IPS-NIHi7 (cell line): ENCODE measurements around the gene WDR20.
"Not testable (repeated sequence)": the region's sequence is repeated elsewhere in the genome, so short reads cannot be mapped to it uniquely, and the experiment has no call there.

ENCODE experiments used
- DNase-seq: peaks from one replicate; pipeline ENCODE4 v3.0.0; 2012; ENCODE audit warnings: mixed read lengths; ENCODE audit errors: extremely low spot score

Gene WDR20

DNA sequence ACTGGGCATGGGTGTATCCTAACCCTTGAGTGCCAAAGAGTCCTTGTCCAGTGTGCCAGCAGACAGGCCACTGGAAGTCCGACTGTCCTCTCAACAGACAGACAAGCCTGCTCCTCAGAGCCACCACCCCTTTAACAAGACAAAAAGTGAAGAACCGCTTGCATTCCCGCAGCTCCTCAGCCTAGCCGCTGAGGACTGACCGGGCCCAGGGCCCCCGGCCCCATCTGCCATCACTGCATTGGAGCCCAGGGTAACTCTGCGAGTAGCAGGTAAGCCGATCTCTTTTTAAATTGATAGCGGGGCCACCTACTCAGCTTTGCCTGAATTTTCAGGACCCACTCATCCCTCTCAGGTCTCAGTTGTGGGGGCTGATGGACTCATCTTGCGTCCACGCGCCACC is 96.3 kb downstream of the WDR20 start:
- no peak for DNase-seq

DNA sequence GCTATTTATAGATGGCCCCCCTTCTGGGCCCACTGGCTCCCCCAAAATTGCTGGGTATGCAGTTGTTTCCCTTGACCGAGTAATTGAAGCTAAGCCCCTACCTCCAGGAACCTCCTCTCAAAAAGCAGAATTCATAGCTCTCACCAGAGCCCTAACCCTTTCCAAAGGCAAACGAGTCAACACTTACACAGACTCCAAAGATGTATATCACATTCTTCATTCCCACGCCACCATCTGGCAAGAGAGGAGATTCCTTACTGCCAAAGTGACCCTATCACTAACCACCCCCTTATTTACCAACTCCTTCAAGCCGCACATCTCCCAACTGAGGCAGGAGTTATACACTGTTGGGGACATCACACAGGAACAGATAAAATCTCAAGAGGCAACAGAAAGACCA is 98.4 kb downstream of the WDR20 start:
- DNase-seq: no peak

DNA sequence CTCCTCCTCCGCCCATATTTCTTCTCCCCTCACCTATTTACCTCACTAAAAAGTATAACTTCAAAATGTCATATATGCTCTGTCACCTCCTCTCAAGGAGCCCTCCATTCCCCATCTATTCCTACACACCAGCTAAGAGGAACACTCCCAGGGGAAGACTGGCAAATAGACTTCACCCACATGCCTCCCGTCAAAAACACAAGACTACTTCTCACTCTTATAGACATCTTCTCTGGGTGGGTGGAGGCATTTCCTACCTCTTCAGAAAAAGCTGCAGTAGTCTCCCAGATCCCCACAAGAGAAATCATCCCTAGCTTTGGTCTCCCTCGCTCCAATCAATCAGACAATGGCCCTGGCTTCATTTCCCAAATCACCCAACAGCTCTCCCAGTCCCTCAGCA is 99.1 kb downstream of the WDR20 start:
- no peak for DNase-seq

DNA sequence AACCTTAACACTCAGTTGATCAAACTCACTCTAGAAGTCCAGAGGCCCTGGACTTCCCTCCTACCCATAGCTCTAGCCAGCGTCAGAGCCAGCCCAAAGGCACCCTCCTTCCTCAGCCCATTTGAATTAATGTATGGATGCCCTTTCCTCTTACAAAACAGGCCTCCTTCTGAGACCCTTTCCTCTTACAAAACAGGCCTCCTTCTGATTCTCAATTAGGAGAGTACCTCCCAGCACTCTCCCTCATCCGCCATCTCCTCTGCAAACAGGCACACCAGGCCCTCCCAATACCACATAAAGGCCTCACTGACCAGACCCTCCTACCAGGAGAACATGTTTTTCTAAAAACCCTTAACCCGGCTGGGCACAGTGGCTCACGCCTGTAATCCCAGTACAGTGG is 99.5 kb downstream of the WDR20 start:
- DNase-seq: no peak

DNA sequence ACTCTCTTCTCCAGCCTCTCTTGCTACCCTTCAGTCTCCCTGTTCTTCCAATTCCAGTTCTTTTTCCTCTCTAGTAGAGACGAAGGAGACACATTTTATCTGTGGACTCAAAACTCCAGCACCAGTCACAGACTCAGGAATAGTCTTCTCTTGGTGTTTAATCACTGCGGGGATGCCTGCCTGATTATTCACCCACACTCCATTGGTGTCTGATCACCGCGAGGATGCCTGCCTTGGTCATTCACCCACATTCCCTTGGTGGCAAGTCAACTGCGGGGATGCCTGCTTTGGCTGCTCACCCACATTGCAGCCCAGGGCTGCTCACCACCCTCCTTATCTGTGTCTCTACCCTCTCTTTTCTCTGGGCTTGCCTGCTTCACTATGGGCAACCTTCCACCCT is 100.8 kb downstream of the WDR20 start:
- DNase-seq: not testable (repeated sequence)

DNA sequence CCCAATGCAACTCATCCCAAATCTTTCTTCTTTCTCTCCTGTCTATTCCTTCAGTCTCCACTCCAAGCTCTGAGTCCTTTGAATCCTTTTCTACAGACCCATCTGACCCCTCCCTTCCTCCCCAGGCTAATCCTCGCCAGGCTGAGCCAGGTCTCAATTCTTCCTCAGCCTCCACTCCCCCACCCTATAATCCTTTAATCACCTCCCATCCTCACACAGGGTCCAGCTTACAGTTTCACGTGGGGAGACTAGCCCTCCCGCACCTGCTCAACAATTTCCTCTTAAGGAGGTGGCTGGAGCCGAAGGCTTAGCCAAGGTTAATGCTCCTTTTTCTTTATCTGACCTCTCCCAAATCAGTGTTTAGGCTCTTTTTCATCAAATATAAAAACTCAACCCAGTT is 101.5 kb downstream of the WDR20 start:
- no peak for DNase-seq

DNA sequence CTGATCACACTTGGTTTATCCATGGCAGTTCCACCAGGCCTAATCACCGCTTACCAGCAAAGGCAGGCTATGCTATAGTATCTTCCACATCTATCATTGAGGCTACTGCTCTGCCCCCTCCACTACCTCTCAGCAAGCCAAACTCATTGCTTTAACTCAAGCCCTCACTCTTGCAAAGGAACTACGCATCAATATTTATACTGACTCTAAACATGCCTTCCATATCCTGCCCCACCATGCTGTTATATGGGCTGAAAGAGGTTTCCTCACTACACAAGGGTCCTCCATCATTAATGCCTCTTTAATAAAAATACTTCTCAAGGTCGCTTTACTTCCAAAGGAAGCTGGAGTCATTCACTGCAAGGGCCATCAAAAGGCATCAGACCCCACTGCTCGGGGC is 104.1 kb downstream of the WDR20 start:
- DNase-seq: not testable (repeated sequence)

DNA sequence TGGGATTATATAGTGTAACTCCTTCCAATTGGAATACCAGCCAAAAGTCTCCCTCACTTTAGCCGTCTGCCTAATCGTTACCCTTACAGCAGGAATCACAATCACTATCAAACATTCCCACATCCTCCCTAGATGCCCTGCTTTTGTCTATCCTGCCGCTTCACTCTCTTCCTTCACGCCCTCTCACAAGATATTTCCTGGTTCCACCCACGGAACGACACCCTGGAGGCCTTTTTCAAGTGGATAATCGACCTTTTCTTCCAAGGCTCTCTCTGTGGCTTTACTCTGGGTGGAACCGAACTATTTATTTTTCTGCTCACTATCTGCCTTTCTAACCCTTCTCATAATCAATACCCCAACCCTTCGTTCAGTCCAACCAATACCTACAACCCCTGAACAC is 106.4 kb downstream of the WDR20 start:
- DNase-seq: no peak

DNA sequence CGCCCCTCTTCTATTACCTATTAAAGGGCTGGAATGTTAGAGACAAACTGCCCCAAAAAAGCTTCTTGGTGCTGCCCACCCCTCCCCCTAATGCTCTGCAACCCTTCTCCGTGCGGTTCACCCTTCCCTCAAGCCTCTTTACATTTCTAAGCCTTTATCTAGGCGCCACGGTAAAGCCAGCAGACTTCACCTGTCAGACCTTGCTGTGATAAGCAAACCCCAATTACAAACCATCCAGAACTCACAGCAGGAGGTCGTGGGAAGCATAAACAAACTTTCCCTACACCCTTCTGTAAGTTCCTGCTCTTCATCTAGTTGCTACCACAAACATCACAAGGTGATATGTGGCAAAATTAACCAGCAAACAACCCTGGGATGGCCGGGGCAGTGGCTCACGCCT is 108.4 kb downstream of the WDR20 start:
- DNase-seq: no peak

DNA sequence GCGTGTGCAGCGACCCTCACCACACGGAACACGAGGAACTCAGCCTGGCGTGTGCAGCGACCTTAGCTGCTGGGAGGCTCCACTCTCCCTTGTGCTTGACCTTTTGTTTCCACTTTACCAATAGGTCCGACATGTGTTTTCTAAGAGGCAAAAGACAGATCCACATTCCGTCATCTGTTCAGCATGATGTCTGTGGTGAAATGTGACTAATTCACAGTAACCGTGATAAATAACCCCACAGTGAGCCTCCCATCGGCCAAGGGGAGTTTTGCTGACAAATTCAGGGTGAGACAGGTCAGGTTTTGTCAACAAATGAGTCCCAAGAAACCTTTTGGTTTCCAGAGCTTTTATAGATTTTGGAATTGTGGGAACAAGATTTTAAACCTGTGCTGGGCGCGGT is 109.3 kb downstream of the WDR20 start:
- no peak for DNase-seq

DNA sequence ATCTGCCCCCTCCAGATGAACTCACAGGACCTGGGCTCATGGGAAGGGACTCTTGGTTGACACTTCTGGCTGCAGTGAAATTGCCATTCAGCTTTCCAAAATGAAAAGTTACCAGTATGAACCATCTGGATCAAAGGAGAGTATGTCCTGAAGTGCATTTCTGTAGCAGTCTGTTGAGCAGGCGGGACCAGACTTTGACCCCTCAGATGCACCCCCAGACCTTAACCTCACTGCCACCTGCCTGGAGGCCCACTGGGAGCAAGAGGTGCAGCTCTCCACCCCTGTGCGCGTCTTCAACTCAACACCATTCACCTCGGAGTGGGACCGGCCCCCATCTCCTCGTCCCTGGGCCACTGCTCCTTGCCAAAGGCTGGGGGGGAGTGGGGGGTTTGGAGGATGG is 110.3 kb downstream of the WDR20 start:
- no peak for DNase-seq

DNA sequence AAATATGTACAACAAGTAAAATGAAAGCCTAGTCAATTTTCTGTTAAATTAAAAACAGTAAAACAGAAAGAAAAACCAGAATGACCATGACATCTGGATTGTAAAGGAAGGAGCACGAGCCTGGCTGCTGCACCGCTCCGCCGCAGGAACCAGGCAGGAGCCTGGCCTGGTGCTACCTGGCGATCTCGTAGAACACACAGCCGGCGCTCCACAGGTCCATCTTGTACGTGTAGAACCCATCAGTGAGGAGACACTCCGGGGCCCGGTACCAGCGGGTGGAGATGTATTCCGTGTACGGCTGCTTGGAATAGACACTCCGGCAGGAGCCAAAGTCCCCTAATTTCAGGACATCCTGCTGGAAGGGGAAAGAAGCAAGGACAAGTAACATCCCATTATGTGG is 110.9 kb downstream of the WDR20 start:
- no peak for DNase-seq

DNA sequence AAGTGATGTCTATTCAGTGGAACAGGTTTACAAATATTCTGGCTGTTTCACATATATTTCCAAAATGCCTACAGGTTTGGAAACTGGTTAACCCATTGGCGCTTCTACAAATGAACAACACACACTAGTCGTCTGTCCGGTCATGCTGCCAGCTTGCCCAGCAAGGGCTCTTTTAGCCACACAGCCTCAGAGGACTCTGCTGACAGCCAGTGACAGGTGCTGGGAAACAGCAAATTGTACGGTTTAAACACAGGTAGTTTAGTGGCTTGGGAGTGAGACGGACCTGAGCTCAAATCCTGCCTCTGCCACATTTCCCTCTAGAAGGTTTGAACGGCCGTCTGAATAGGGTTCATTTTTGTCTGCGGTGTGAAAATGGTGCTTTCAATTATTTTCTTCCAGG is 111.5 kb downstream of the WDR20 start:
- DNase-seq: no peak

DNA sequence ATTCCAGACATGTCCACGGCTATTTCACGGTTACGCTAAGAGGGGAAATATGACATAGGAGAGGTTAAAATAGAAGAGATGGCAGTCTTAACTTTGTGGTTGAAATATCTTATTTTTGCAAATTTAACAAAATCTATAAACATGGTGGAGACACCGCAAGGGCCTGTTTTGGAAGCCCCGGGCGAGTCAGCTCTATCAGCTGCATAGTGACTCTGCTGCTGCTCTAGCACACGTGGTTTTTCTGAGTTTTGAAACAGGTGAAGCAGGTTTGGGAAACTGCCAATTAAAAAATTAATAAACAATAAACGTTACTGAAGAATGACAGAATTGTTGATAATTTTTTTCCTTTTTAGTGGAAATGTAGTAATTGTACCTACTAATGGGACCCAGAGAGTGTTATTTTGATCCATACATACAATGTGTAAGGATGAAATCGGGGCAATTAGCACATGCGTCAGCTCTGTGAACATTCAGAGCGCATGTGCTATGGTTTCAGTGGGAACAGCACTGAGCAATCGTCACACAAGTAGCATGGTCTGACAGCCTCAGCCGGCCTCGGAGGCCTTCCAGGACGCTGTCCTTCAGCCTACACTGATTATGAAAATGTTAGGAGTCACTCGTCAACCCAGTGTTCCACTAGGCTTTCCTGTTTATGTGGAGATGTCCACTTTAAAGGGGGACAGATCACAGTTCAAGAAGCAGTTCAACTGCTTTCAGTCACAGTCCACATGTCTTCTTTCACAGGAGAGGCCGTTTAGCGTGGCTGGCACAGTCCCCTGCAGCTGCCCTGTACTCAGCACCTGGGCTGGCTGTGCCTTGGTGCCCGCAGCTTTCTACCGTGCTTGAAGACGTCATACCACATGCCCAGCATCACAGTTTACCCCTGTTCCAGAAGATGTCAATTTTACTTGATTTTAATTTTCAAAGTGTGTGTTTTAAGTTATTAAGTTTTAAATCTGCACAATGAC is 113.4 kb downstream of the WDR20 start:
- DNase-seq: no peak

DNA sequence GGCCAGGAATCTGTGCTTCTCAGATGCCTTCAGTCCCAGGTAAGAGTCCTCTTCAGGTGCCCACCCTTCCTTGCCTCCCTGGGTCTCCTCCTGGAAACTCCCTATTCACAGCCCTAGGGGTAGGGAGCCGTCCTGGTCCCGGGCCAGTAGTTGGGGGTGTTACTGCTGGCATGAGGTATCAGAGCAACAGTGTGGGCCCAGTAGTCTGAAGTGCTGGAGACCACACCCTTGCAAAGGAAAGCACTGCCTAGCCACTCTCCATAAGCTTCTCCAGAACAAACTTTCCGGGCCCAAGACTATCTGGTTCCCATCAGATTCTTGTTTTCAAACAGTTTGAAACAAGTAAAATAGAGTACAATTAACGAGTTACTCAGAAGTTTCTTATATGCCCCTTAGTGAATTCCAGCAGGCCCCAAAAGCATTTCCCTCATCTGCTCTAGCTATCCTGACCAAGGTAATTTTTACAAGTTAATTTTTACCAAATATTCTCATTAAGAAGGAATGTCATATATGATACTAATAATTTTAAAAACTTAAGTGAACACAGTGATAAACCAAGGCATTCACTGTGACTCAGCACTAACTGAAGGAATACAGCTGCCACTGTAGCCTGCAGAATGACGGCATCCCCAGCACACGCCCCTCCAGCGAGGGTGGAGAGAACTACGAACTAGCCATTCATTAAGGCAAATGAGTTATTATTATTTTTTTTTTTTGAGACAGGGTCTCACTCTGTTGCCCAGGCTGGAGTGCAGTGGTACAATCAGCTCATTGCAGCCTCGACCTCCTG is 115.9 kb downstream of the WDR20 start:
- no peak for DNase-seq

DNA sequence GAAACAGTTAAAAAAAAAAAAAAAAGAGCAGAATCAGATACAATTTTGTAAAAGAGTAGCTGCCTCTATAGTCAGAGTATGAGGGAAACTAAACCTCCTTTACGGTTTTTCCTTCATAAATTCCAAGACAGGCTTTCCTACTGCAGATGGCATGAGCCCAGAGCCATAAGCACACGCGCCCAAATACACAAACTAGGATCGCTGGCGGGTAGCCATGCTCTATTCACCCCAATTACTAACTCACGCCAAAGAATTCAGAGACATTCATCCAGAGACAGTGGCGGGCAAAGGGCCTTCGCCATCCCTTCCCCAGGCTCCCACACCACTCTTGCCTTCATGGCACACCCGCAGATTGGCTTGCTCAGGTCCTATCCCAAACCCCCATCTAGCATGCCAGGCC is 117.0 kb downstream of the WDR20 start:
- no peak for DNase-seq

DNA sequence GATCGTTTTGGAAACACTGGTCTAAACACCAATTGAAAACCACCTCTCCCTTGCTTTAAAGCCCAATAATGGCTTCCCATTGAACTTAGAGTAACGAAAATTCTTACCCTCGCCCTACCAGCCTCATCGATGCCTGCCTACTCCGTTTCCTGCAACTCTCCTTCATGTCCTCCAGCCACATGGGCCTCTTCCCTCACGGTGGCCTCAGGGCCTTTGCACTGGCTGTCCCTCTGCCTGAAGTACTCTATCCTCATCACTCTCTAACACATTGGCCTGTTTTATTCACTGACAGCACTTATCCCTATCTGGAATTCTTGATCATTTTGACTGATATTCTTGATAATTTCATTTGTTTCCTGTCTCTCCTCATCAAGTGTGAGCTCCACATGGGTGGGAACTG is 118.4 kb downstream of the WDR20 start:
- DNase-seq: no peak
